ENCODE results near the gene DISC1. TPM values are rescaled to one million over a fixed set of nuclear protein-coding genes. Genes with fewer than 3 reads are reported as not detected.

DISC1 gene
- total RNA-seq, 1 donor from 2014 or later = 4.5 TPM

DNA sequence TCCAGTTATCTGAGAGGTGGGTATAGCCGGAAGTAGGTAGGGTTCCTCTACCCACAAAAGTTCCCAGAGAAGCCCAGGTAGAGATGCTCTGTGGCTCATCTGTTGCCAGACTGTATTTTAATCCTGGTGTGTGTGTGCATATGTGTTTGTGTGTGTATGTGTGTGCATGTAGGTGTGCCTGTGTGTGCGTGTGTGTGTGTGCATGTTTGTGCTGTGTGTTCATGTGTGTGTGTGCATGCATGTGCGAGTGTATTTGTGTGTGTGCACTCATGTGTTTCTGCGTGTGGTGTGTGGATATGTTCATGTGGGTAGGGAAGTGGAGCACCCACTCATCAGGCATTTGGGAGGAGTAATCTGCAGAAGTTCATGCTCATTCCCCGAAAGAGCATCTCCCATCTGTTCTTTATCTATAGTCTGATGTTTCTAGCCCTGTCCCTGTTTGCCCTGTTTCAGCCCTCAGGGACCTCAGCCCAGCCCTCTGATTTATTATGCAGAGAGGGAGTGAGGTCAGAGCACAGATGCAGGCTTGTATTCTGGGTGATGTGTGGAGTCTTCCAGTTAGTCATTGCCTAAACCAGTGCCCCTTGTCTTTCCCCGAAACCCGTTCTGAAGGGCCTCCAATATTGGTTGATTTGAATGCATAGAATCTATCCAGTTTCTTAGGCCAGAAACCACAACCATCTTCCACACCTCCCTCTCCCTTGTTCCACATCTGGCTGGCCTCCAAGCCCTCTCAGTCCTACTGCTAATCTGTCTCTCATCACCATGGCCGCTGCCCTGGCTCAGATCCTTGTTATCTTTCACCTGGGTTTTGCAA lies 69.1 kb downstream of the DISC1 start:
- no peak for DNase-seq (ENCODE audit: low read depth in 2 of 2)

DNA sequence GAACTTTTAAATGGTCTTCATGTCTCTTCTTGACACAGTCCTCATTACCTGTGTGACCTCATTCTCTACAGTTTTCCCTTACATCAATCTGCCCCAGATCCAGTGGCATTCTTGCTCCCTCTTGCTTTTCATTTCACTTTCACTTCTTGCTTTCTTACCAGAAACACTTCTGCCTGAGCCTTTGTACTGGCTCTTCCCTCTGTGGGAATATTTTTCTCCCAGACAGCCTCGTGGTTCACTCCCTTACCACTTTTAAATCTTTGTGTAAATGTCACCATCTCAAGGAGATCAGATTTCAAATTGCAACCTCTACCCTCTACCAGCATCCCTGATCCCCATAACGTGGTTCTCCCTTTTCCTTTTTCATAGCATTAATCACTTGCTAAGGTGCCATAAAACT lies 73.2 kb downstream of the DISC1 start:
- no peak for DNase-seq (ENCODE audit: low read depth in 2 of 2)

DNA sequence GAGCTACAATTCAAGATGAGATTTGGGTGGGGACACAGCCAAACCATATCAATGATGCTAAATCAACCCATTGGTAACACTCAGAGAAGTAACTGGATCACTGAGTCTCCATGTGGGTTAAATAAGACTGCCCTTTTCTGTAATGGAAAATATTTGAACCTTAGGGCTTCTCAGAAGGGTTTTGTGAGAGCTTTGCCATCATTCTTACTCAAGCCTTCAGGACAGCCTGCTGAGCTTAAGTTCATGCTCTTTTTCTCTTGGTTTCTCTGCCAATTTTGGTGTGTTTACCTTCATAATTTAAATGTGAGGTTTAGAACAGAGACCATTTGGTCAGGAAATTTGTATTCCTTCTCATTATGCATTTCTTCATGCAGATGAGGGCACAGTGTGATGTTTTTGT lies 74.7 kb downstream of the DISC1 start:
- DNase-seq (ENCODE audit: low read depth in 2 of 2) = no peak

- no peak for DNase-seq (ENCODE audit: low read depth in 2 of 2)
These were observed 75.7 kb downstream of the DISC1 start for GRCh38 chr1:231702331-231702730.

DNA sequence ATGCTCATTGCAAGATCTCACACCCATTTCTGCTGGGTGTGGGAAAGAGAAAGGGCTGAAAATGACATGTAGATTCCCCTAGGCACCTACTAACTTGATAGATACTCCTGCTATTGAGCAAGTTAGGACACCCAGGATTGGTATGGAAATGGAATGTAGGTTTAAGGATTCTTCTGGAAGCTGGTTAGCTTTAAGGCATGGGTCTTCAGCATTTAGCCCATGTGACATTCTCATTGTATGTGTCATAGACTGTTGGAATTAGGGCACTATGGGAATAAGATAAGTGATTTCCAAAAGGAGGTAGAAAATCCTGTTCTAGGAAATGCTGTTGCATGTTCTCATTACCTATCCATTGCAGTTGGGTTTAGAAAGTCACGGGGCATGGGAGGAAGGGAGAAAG lies 76.2 kb downstream of the DISC1 start:
- no peak for DNase-seq (ENCODE audit: low read depth in 2 of 2)

DNA sequence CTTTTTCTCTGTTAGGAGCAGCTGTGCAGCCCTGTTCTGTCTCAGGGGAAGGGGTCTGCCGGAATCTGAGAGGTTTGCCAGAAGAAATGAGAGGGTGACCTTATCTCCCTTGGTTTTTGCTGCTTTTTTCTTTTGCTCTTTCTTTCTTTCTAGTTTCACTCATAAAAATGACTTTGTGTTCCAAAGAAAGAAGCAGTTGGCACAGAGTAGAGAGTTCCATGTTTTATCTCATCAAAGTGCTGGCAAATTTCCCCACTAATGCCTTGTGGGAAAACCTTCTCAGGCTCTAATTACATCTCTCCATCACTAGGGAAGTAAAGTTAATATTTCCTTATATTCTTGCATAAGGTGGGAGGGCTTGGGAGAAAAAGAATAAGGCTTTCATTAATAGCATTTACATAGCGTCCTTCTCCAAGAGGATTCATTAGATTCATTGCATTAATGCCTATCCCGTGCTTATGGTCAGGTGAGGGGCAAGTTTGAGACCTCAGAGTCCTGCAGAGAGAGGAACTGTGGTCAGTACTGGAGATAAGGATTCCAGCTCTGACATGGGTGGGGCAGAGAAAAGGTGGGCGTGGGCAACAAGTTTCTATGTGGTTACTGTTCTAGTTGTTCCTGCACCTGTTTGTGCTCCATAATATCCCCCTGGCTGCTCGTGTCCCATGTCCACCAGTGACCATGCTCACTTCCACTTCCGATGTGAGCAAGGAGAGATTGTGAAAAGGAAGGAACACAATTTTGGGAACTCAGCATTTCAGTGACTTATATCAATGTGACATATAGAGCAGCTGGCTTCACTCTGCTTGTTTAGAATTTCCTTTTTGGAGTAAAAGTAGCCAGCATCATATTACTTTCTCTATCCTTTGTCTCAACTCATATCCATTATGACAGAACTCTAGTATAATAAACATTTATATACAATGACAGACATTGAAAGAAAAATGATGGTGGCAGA lies 79.5 kb downstream of the DISC1 start:
- DNase-seq (ENCODE audit: low read depth in 2 of 2) = no peak

DNA sequence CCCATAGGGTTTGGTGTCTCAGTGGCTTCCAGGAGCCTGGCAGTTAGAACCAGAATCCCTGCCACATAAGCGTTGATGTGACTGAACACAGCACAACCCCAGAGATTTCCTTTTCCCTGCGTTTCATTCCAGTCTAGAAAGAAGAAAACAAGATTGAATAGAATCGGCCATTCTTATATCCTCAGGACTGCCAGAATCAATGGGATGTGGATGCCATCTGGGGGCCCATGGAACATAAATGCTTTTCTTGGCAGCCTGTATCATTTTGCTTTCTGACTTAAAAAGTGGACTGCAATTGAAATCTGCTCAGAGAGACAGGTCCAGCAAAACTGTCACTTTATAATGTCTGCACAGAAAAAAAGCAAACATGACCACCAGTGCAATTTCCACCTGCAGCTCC lies 80.3 kb downstream of the DISC1 start:
- DNase-seq (ENCODE audit: low read depth in 2 of 2) = peak in 1 of 2 donors; percentile 44

GRCh38 chr1:231707407-231707806 lies 80.8 kb downstream of the DISC1 start:
- DNase-seq (ENCODE audit: low read depth in 2 of 2) = no peak

GRCh38 chr1:231708394-231708793 lies 81.8 kb downstream of the DISC1 start:
- no peak for DNase-seq (ENCODE audit: low read depth in 2 of 2)

- DNase-seq (ENCODE audit: low read depth in 2 of 2) = no peak
These were observed 87.8 kb downstream of the DISC1 start for GRCh38 chr1:231714440-231714839.

- no peak for DNase-seq (ENCODE audit: low read depth in 2 of 2)
These were observed 89.5 kb downstream of the DISC1 start for GRCh38 chr1:231715816-231716722.

DNA sequence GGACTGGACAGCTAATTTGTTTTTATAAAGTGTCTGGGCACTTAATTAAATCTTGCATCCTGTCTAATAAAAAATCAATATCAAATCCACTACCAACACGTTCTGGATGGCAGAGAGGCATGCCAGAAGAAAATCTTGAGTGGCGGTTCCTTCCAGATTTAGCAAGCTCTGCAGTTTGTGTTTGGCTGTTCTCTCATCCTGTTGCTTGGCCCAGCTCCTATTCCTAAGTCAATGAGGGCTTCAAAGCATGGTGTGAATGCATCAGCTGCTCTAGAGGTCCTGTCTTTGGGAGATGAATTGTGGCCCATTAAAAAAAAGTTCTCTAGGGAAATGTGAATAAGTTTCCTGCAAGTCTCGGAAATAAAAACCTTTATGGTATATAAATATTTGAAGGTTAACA lies 90.3 kb downstream of the DISC1 start:
- DNase-seq (ENCODE audit: low read depth in 2 of 2) = no peak

DNA sequence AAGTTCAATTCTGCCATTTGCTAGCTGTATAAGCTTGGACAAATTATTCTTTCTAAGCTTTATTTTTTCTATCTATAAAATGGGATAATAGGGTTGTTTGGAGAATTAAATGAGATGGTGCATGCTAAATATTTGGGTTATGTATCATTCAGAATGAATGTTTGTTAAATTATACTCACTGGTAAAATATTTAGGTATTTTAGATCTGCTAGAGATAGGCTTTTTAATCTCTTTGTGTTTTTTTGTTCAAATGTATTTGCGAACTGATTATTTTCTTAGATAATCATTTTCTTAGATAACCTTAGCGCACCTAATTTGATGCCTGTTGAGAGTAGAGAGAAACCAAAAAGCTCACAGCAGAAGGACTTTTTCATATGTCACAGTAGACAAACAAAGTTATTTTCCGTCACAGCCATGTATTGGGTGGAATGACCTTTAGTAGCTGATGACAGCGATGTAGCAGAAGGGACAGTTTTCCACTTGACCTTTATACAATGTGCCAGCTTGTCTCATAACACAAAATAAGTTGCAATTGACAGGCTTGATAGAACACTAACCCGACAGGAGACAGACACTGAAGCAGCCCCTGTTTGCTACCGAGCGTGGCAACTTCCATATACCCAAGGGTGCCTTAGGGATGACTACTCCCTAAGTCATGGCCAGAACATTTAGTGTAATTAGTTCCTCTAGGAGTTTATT lies 93.0 kb downstream of the DISC1 start:
- no peak for DNase-seq (ENCODE audit: low read depth in 2 of 2)

DNA sequence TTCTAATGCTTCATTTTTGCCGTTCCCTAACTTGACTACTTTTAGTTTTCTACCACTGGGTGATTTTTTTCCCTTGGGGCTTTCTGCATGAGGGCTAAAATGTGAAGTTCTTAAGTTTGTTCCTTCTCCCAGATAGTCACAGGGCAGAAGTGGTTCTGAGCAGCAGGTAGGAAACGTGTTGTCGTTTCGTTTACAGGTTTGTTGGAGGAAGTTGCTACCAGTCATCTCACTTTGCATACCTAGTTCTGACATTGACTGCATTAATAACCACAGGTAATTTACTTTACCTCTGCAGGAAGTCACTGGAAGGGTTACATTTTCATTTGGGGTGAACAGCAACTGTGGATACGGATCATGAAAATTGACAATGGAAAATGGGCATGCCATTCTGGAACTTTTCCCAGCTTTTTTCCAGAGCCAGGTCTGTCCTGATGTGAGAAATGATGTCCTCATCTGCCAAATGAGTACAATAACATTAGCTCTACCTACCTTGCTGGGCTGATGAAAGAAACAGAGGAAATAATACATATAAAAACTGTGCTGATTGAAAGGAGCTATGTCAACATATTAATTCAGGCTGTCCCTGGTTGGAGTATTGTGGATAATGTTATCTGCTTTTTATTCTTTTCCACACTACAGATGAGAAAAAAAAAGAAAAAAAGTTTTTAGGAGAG lies 94.2 kb downstream of the DISC1 start:
- peak; percentile 70 to 86 for DNase-seq (ENCODE audit: low read depth in 2 of 2)

DNA sequence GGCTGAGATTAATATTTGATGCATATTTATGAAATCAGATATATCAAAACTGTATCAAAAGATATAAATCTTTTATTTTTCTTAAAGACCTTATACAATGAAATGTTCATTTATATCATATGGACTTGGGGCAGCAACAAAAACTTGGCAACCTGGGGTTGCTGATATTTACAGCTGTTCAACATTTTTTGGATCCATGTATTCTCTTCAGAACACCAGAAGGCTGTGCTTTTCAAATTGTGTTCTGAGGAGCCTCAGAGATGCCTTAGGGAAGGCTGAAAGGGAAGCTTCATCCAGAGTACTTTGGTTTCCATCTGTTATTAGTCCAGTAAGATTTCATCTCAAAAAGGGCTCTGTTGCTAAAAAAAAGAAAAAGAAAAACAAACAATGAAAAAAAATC lies 94.8 kb downstream of the DISC1 start:
- no peak for DNase-seq (ENCODE audit: low read depth in 2 of 2)

DNA sequence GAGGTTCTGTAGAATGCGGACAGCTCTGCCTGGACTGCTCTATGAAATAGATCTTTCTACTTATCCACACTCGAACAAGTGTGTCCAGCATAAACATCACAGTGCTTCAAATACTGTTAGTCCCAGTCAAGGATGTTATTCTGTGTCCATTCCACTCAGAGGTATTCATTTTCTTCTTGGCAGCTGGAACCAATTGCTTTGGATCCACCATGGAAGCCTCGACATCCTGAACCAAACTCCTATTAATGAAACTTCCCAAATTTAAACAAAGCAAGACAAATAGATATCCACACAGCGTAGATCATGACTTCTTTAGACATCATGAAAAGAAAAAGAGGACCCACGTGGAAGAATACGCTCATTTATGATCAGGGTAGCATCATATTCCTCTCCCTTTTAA lies 95.8 kb downstream of the DISC1 start:
- no peak for DNase-seq (ENCODE audit: low read depth in 2 of 2)

- peak; percentile 90 to 92 for DNase-seq (ENCODE audit: low read depth in 2 of 2)
These were observed 96.6 kb downstream of the DISC1 start for GRCh38 chr1:231723146-231723545.

- DNase-seq (ENCODE audit: low read depth in 2 of 2) = no peak
These were observed 97.5 kb downstream of the DISC1 start for GRCh38 chr1:231724041-231724440.

- DNase-seq (ENCODE audit: low read depth in 2 of 2) = peak; percentile 60 to 81
These were observed 98.5 kb downstream of the DISC1 start for GRCh38 chr1:231724876-231725647.

DNA sequence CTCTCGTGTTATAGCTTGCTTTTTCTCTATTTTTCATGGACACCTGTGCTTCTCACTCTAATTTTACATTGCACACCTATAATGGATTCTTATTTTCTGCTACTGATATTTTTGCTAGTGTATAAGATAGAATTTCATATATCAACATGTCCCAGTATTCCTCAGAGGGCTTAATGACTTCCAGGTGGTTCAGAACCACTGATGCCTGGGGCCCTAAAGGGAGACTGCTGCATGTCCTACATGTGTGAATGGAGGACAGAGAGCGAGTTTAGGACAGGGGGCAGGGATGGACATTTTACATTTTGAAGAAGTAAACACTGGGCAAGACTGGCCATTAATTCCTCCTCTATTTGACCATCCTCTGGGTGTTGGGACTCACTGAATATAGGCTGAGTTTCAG lies 100.6 kb downstream of the DISC1 start:
- DNase-seq (ENCODE audit: low read depth in 2 of 2) = no peak

Measured in dermis microvascular lymphatic vessel endothelial cell (primary cell).